ENCODE measurements around the gene SYT11.

SYT11 gene

GRCh38 chr1:155911156-155912055 is 52.0 kb downstream of the SYT11 start, which contains the start of gene RIT1:
Gene RIT1 (minus strand): TSS chr1:155911349. CDS start chr1:155910761, 588 bp downstream.
- Histone ChIP-seq H3K23ac (ENCODE audit: low read depth, low read length, poor library complexity) (peak within 1 kb of the TSS; percentile 94), H3K9ac (ENCODE audit: low read depth, low read length, poor library complexity) (peak within 1 kb of the TSS; percentile 74), H3K4me2 (ENCODE audit: insufficient read depth, low read length, poor library complexity, severe bottlenecking) (peak within 1 kb of the TSS; percentile 72), H3K4me3 (ENCODE audit: low read length in 2 of 2) (peak within 1 kb of the TSS; percentile 68 to 90), H3K36me3 (replicated peaks in 1 of 2; ENCODE audit: control insufficient read depth in 2 of 2, insufficient read depth in 2 of 2, low read length in 2 of 2) (peaks cover 18 to 83% of the 10 kb centered on the region in 2 donors), H3K14ac (ENCODE audit: low read length) (no peak within 1 kb of the TSS), H3K4ac (ENCODE audit: low read length) (no peak within 1 kb of the TSS), H3K79me1 (ENCODE audit: low read depth, low read length) (peaks cover 1% of the 10 kb centered on the region), H2BK120ac (ENCODE audit: low read depth, low read length) (no peak within 1 kb of the TSS), H4K91ac (ENCODE audit: low read depth, low read length, poor library complexity) (no peak within 1 kb of the TSS), H3K27me3 (ENCODE audit: control insufficient read depth in 3 of 3, insufficient read depth in 3 of 3, low read depth in 1 of 3, low read length in 3 of 3) (no peaks in the 10 kb centered on the region), H2AFZ (ENCODE audit: low read length) (peak within 1 kb of the TSS; percentile 81), H3K9me3 (replicated peaks in 1 of 2; ENCODE audit: control insufficient read depth in 2 of 2, insufficient read depth in 1 of 2, low read depth in 1 of 2, low read length in 2 of 2) (no peaks in the 10 kb centered on the region), H3K18ac (ENCODE audit: low read length) (peak within 1 kb of the TSS; percentile 67), H2BK15ac (ENCODE audit: low read length) (no peak within 1 kb of the TSS), H3K4me1 (ENCODE audit: control insufficient read depth in 2 of 2, insufficient read depth in 1 of 2, low read depth in 1 of 2, low read length in 2 of 2) (peaks cover 0 to 2% of the 10 kb centered on the region in 2 donors), H2AK5ac (ENCODE audit: low read depth, low read length) (no peak within 1 kb of the TSS), H2BK12ac (ENCODE audit: low read length) (no peak within 1 kb of the TSS), H2BK5ac (ENCODE audit: low read length) (no peak within 1 kb of the TSS), H4K8ac (ENCODE audit: low read depth, low read length) (no peak within 1 kb of the TSS), H3K27ac (replicated peaks; ENCODE audit: low read length) (peak within 1 kb of the TSS; percentile 60)
- DNase-seq (ENCODE audit: low spot score), result peak; percentile 81
- WGBS, 2 donors (ENCODE audit: extremely low coverage in 2 of 2, insufficient read length in 2 of 2, insufficient replicate concordance in 1 of 2), result no CpG with 5 or more reads among the region's 34 CpGs

- Histone ChIP-seq H3K4me3 (ENCODE audit: low read length in 2 of 2) (no peak overlapping the region), H4K91ac (ENCODE audit: low read depth, low read length, poor library complexity) (no peak overlapping the region), H3K27me3 (ENCODE audit: control insufficient read depth in 3 of 3, insufficient read depth in 3 of 3, low read depth in 1 of 3, low read length in 3 of 3) (no peaks in the 10 kb centered on the region), H2BK12ac (ENCODE audit: low read length) (no peak overlapping the region), H3K27ac (replicated peaks; ENCODE audit: low read length) (no peak overlapping the region), H3K23ac (ENCODE audit: low read depth, low read length, poor library complexity) (no peak overlapping the region), H2AK5ac (ENCODE audit: low read depth, low read length) (no peak overlapping the region), H4K8ac (ENCODE audit: low read depth, low read length) (no peak overlapping the region), H3K9me3 (replicated peaks in 1 of 2; ENCODE audit: control insufficient read depth in 2 of 2, insufficient read depth in 1 of 2, low read depth in 1 of 2, low read length in 2 of 2) (no peaks in the 10 kb centered on the region), H3K4me1 (ENCODE audit: control insufficient read depth in 2 of 2, insufficient read depth in 1 of 2, low read depth in 1 of 2, low read length in 2 of 2) (peaks cover 0 to 2% of the 10 kb centered on the region in 2 donors), H3K18ac (ENCODE audit: low read length) (no peak overlapping the region), H2BK120ac (ENCODE audit: low read depth, low read length) (no peak overlapping the region), H3K79me1 (ENCODE audit: low read depth, low read length) (peaks cover 1% of the 10 kb centered on the region), H2BK15ac (ENCODE audit: low read length) (no peak overlapping the region), H3K4me2 (ENCODE audit: insufficient read depth, low read length, poor library complexity, severe bottlenecking) (no peak overlapping the region), H3K9ac (ENCODE audit: low read depth, low read length, poor library complexity) (no peak overlapping the region), H2BK5ac (ENCODE audit: low read length) (no peak overlapping the region), H2AFZ (ENCODE audit: low read length) (no peak overlapping the region), H3K36me3 (replicated peaks in 1 of 2; ENCODE audit: control insufficient read depth in 2 of 2, insufficient read depth in 2 of 2, low read length in 2 of 2) (peaks cover 20 to 83% of the 10 kb centered on the region in 2 donors), H3K14ac (ENCODE audit: low read length) (no peak overlapping the region), H3K4ac (ENCODE audit: low read length) (no peak overlapping the region)
- DNase-seq (ENCODE audit: low spot score), result no peak
- no CpG with 5 or more reads among the region's 11 CpGs for WGBS, 2 donors (ENCODE audit: extremely low coverage in 2 of 2, insufficient read length in 2 of 2, insufficient replicate concordance in 1 of 2)
Measured at GRCh38 chr1:155912056-155912536, 52.7 kb downstream of the SYT11 start.

DNA sequence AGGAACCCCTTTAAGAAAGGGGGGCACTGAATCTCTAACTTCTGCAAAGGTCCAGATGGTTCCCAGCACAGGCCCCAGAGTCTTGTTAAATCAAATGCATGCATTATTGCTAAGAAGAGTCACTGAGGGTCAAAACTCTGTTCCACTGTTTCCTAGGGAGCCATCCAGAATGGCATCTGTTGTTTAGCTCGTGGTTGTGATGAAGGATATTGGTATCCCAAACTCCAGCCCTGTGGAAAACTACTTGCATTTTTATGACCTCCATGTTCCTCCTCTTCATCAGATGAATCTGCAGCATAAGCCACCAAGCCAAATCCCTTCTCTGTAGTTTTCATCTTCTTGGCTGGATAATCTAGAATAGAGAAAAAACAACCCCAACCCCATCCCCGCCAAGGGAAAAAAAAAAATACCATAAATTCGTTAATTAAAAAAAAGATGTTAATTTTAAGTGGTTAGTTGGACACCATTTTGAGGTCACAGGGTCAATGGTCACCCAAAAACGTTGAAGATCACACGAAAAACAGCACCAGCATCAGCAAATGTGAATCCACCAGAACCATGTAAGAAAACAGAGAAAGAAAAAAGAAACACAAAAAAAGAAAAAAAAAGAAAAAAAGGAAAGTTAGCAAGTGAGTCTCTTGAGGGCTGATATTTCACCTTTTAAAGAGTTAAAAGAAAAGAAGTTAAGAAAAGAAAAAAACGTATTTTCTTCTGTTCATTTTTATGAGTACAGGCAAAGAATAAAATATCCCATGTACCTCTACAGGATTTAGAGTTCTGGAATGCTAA is 54.8 kb downstream of the SYT11 start:
- no peak overlapping the region for H2AFZ ChIP-seq (ENCODE audit: low read length)
- DNase-seq (ENCODE audit: low spot score), result no peak
- no peak overlapping the region for H2BK12ac ChIP-seq (ENCODE audit: low read length)
- no peak overlapping the region for H3K27ac ChIP-seq (replicated peaks; ENCODE audit: low read length)
- peaks cover 0 to 2% of the 10 kb centered on the region in 2 donors for H3K4me1 ChIP-seq (ENCODE audit: control insufficient read depth in 2 of 2, insufficient read depth in 1 of 2, low read depth in 1 of 2, low read length in 2 of 2)
- H3K4me2 ChIP-seq (ENCODE audit: insufficient read depth, low read length, poor library complexity, severe bottlenecking), result no peak overlapping the region
- H2BK15ac ChIP-seq (ENCODE audit: low read length), result no peak overlapping the region
- H2BK120ac ChIP-seq (ENCODE audit: low read depth, low read length), result no peak overlapping the region
- H3K18ac ChIP-seq (ENCODE audit: low read length), result no peak overlapping the region
- no peak overlapping the region for H4K91ac ChIP-seq (ENCODE audit: low read depth, low read length, poor library complexity)
- H3K4me3 ChIP-seq (ENCODE audit: low read length in 2 of 2), result no peak overlapping the region
- no peak overlapping the region for H4K8ac ChIP-seq (ENCODE audit: low read depth, low read length)
- no peak overlapping the region for H3K14ac ChIP-seq (ENCODE audit: low read length)
- H3K9ac ChIP-seq (ENCODE audit: low read depth, low read length, poor library complexity), result no peak overlapping the region
- no CpG with 5 or more reads among the region's 6 CpGs for WGBS, 2 donors (ENCODE audit: extremely low coverage in 2 of 2, insufficient read length in 2 of 2, insufficient replicate concordance in 1 of 2)
- peaks cover 23 to 87% of the 10 kb centered on the region in 2 donors for H3K36me3 ChIP-seq (replicated peaks in 1 of 2; ENCODE audit: control insufficient read depth in 2 of 2, insufficient read depth in 2 of 2, low read length in 2 of 2)
- H3K23ac ChIP-seq (ENCODE audit: low read depth, low read length, poor library complexity), result no peak overlapping the region
- H3K9me3 ChIP-seq (replicated peaks in 1 of 2; ENCODE audit: control insufficient read depth in 2 of 2, insufficient read depth in 1 of 2, low read depth in 1 of 2, low read length in 2 of 2), result no peaks in the 10 kb centered on the region
- H3K4ac ChIP-seq (ENCODE audit: low read length), result no peak overlapping the region
- peaks cover 1% of the 10 kb centered on the region for H3K79me1 ChIP-seq (ENCODE audit: low read depth, low read length)
- no peak overlapping the region for H2AK5ac ChIP-seq (ENCODE audit: low read depth, low read length)
- H3K27me3 ChIP-seq (ENCODE audit: control insufficient read depth in 3 of 3, insufficient read depth in 3 of 3, low read depth in 1 of 3, low read length in 3 of 3), result no peaks in the 10 kb centered on the region
- no peak overlapping the region for H2BK5ac ChIP-seq (ENCODE audit: low read length)

- Histone ChIP-seq H3K4ac (ENCODE audit: low read length) (no peak overlapping the region), H2BK12ac (ENCODE audit: low read length) (no peak overlapping the region), H3K4me2 (ENCODE audit: insufficient read depth, low read length, poor library complexity, severe bottlenecking) (no peak overlapping the region), H3K14ac (ENCODE audit: low read length) (no peak overlapping the region), H2AK5ac (ENCODE audit: low read depth, low read length) (no peak overlapping the region), H3K4me1 (ENCODE audit: control insufficient read depth in 2 of 2, insufficient read depth in 1 of 2, low read depth in 1 of 2, low read length in 2 of 2) (no peaks in the 10 kb centered on the region), H3K23ac (ENCODE audit: low read depth, low read length, poor library complexity) (no peak overlapping the region), H3K79me1 (ENCODE audit: low read depth, low read length) (no peaks in the 10 kb centered on the region), H2BK15ac (ENCODE audit: low read length) (no peak overlapping the region), H2AFZ (ENCODE audit: low read length) (no peak overlapping the region), H3K9ac (ENCODE audit: low read depth, low read length, poor library complexity) (no peak overlapping the region), H4K91ac (ENCODE audit: low read depth, low read length, poor library complexity) (no peak overlapping the region), H4K8ac (ENCODE audit: low read depth, low read length) (no peak overlapping the region), H3K9me3 (replicated peaks in 1 of 2; ENCODE audit: control insufficient read depth in 2 of 2, insufficient read depth in 1 of 2, low read depth in 1 of 2, low read length in 2 of 2) (no peaks in the 10 kb centered on the region), H3K18ac (ENCODE audit: low read length) (no peak overlapping the region), H2BK5ac (ENCODE audit: low read length) (no peak overlapping the region), H3K36me3 (replicated peaks in 1 of 2; ENCODE audit: control insufficient read depth in 2 of 2, insufficient read depth in 2 of 2, low read length in 2 of 2) (peaks cover 41 to 98% of the 10 kb centered on the region in 2 donors), H3K27me3 (ENCODE audit: control insufficient read depth in 3 of 3, insufficient read depth in 3 of 3, low read depth in 1 of 3, low read length in 3 of 3) (no peaks in the 10 kb centered on the region), H3K4me3 (ENCODE audit: low read length in 2 of 2) (no peak overlapping the region), H2BK120ac (ENCODE audit: low read depth, low read length) (no peak overlapping the region), H3K27ac (replicated peaks; ENCODE audit: low read length) (no peak overlapping the region)
- no peak for DNase-seq (ENCODE audit: low spot score)
- no CpG with 5 or more reads among the region's 3 CpGs for WGBS, 2 donors (ENCODE audit: extremely low coverage in 2 of 2, insufficient read length in 2 of 2, insufficient replicate concordance in 1 of 2)
Measured at GRCh38 chr1:155918660-155919059, 59.3 kb downstream of the SYT11 start.
